WTC11 (cell line): ENCODE measurements around the gene GH2. TPM values are rescaled to one million over a fixed set of nuclear protein-coding genes. Genes with fewer than 3 reads are reported as not detected.
"Not testable (repeated sequence)": the region's sequence is repeated elsewhere in the genome, so short reads cannot be mapped to it uniquely, and the experiment has no call there.

Experiments used
- ATAC-seq: fragments of 200-7000 bp; cut with Tn5 transposase; 2 replicates; pipeline ENCODE4 v1.10.0; 2021; ENCODE audit warnings: mild to moderate bottlenecking, moderate library complexity
- CTCF ChIA-PET: fragments of 300-600 bp; sonication (Branson Sonifier 250); formaldehyde crosslinking; loops from one replicate; lab custom pipeline; 2021; ENCODE audit warnings: antibody characterized with exemption; lab: Charles Lee
- POLR2A ChIA-PET: fragments of 350-600 bp; sonication (Branson Sonifier 250); formaldehyde crosslinking; loops from one replicate; lab custom pipeline; 2021; ENCODE audit warnings: antibody characterized with exemption; lab: Charles Lee
- DNase-seq: peaks from one replicate; pipeline ENCODE4 v3.0.0; 2021; ENCODE audit warnings: low spot score
- H3K27ac Mint-ChIP-seq: 2 replicates; pipeline ENCODE4 v1.8.0; 2021; ENCODE audit warnings: mixed read lengths
- H3K27me3 Mint-ChIP-seq: 2 replicates; pipeline ENCODE4 v1.8.0; 2021; ENCODE audit warnings: low read depth, mild to moderate bottlenecking, moderate library complexity, mixed read lengths
- H3K36me3 Mint-ChIP-seq: 2 replicates; pipeline ENCODE4 v1.8.0; 2021; ENCODE audit warnings: mixed read lengths
- H3K4me1 Mint-ChIP-seq: 2 replicates; pipeline ENCODE4 v1.8.0; 2022; ENCODE audit warnings: mixed read lengths
- H3K4me3 Mint-ChIP-seq: 2 replicates; pipeline ENCODE4 v1.8.0; 2021; ENCODE audit warnings: mild to moderate bottlenecking, moderate library complexity, mixed read lengths
- H3K9me3 Mint-ChIP-seq: 2 replicates; pipeline ENCODE4 v1.8.0; 2021; ENCODE audit warnings: mixed read lengths
- ATF6 ChIP-seq: sonication (generic); formaldehyde crosslinking; IDR thresholded peaks from 2 replicates; pipeline ENCODE4 v1.8.1; 2023; ENCODE audit warnings: mild to moderate bottlenecking, missing genetic modification reagents
- CREM ChIP-seq: sonication (generic); formaldehyde crosslinking; IDR thresholded peaks from 2 replicates; pipeline ENCODE4 v1.8.1; 2022; ENCODE audit warnings: mild to moderate bottlenecking, missing genetic modification reagents, moderate library complexity
- ETV6 ChIP-seq: sonication (generic); formaldehyde crosslinking; IDR thresholded peaks from 2 replicates; pipeline ENCODE4 v1.8.1; 2022; ENCODE audit warnings: mild to moderate bottlenecking, missing genetic modification reagents
- FOXK1 ChIP-seq: sonication (generic); formaldehyde crosslinking; IDR thresholded peaks from 2 replicates; pipeline ENCODE4 v1.8.0; 2022; ENCODE audit warnings: mild to moderate bottlenecking, moderate library complexity, missing genetic modification reagents
- GRHL2 ChIP-seq: fragments of 250-450 bp; sonication (Bioruptor Pico); IDR thresholded peaks from 2 replicates; pipeline ENCODE4 v1.8.0; 2022; ENCODE audit warnings: mild to moderate bottlenecking, moderate library complexity; ENCODE audit not compliant: insufficient replicate concordance, severe bottlenecking
- HMGA2 ChIP-seq: fragments of 250-450 bp; sonication (Bioruptor Pico); IDR thresholded peaks from 2 replicates; pipeline ENCODE4 v1.4.0; 2021; ENCODE audit warnings: mild to moderate bottlenecking, moderate library complexity
- IRF2 ChIP-seq: sonication (generic); formaldehyde crosslinking; IDR thresholded peaks from 2 replicates; pipeline ENCODE4 v1.8.0; 2022; ENCODE audit warnings: low read depth, missing genetic modification reagents, borderline replicate concordance
- MXD4 ChIP-seq: fragments of 250-450 bp; sonication (Bioruptor Pico); IDR thresholded peaks from 2 replicates; pipeline ENCODE4 v1.8.0; 2021; ENCODE audit warnings: mild to moderate bottlenecking, moderate library complexity, borderline replicate concordance
- NR1H2 ChIP-seq: sonication (generic); formaldehyde crosslinking; IDR thresholded peaks from 2 replicates; pipeline ENCODE4 v1.9.0; 2021; ENCODE audit warnings: mild to moderate bottlenecking, moderate library complexity, missing genetic modification reagents
- NR3C1 ChIP-seq: sonication (generic); formaldehyde crosslinking; conservative IDR thresholded peaks from 2 replicates; pipeline ENCODE4 v1.8.1; 2023; ENCODE audit warnings: low read depth, mild to moderate bottlenecking, missing genetic modification reagents
- RORB ChIP-seq: fragments of 250-450 bp; sonication (Bioruptor Pico); IDR thresholded peaks from 2 replicates; pipeline ENCODE4 v1.9.0; 2021; ENCODE audit warnings: mild to moderate bottlenecking
- SMAD4 ChIP-seq: sonication (generic); formaldehyde crosslinking; IDR thresholded peaks from 2 replicates; pipeline ENCODE4 v1.8.0; 2022; ENCODE audit warnings: mild to moderate bottlenecking, missing genetic modification reagents
- SOX15 ChIP-seq: fragments of 250-450 bp; sonication (Bioruptor Pico); IDR thresholded peaks from 2 replicates; pipeline ENCODE4 v1.9.0; 2021; ENCODE audit warnings: mild to moderate bottlenecking
- TEAD4 ChIP-seq: sonication (generic); formaldehyde crosslinking; IDR thresholded peaks from 2 replicates; pipeline ENCODE4 v1.8.0; 2022; ENCODE audit warnings: mild to moderate bottlenecking, missing genetic modification reagents
- ZBTB21 ChIP-seq: sonication (generic); formaldehyde crosslinking; IDR thresholded peaks from 2 replicates; pipeline ENCODE4 v1.8.1; 2023; ENCODE audit warnings: mild to moderate bottlenecking, missing genetic modification reagents, borderline replicate concordance
- ZBTB43 ChIP-seq: sonication (generic); formaldehyde crosslinking; IDR thresholded peaks from 2 replicates; pipeline ENCODE4 v1.8.1; 2023; ENCODE audit warnings: mild to moderate bottlenecking, missing genetic modification reagents
- ZNF232 ChIP-seq: sonication (generic); formaldehyde crosslinking; IDR thresholded peaks from 2 replicates; pipeline ENCODE4 v1.8.0; 2022; ENCODE audit warnings: mild to moderate bottlenecking, missing genetic modification reagents
- ZNF423 ChIP-seq: fragments of 250-450 bp; sonication (Bioruptor Pico); IDR thresholded peaks from 2 replicates; pipeline ENCODE4 v2.1.2; 2022; ENCODE audit warnings: mild to moderate bottlenecking, moderate library complexity
- total RNA-seq: library from RNA; stranded (reverse); gene quantifications from 3 replicates; pipeline ENCODE4 v1.2.3, GENCODE V29; 2021
- TF ChIP-seq, protein P1 (sequence below): sonication (generic); formaldehyde crosslinking; IDR thresholded peaks from 2 replicates; pipeline ENCODE4 v1.8.1; 2023; ENCODE audit warnings: mild to moderate bottlenecking, moderate library complexity, missing genetic modification reagents
- TF ChIP-seq, protein P2 (sequence below): sonication (generic); formaldehyde crosslinking; IDR thresholded peaks from 2 replicates; pipeline ENCODE4 v1.8.1; 2023; ENCODE audit warnings: mild to moderate bottlenecking, missing genetic modification reagents, borderline replicate concordance
- TF ChIP-seq, protein P3 (sequence below): sonication (generic); formaldehyde crosslinking; IDR thresholded peaks from 2 replicates; pipeline ENCODE4 v1.8.1; 2022; ENCODE audit warnings: mild to moderate bottlenecking, missing genetic modification reagents, moderate library complexity, borderline replicate concordance

GH2 gene
- total RNA-seq, 1 experiment from 2014 or later = 0.35 TPM

DNA sequence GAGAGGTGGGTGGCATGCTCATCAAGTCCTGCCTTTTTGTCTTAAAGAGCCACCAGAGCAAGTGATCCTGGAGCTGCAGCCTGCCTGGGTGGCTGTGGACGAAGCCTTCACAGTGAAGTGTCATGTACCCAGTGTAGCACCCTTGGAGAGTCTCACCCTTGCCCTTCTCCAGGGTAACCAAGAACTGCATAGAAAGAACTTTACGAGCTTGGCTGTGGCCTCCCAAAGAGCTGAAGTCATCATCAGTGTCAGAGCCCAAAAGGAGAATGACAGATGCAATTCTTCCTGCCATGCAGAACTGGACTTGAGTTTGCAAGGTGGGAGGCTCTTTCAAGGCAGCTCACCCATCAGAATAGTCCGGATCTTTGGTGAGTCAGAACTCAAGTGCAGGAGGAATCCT lies 22.5 kb downstream of the GH2 start:
- H3K27me3 Mint-ChIP-seq = peaks cover 52% of the 10 kb centered on the region
- ChIA-PET POLR2A (no interaction called here), CTCF (interaction anchor here (1.1 to 3.8 kb wide), 7 partner anchors 10 to 167 kb away, joined by 3 to 33 read pairs (median 9); partner anchors contain the start of genes CSHL1 and GH2)
- no peak overlapping the region for H3K27ac Mint-ChIP-seq
- H3K4me3 Mint-ChIP-seq = no peak overlapping the region
- ATAC-seq = no peak
- no peaks in the 10 kb centered on the region for H3K9me3 Mint-ChIP-seq
- TF ChIP-seq MXD4 (no peak), SMAD4 (no peak), ZBTB43 (no peak), ATF6 (CRISPR knock-in tag) (no peak), ETV6 (CRISPR knock-in tag) (no peak), IRF2 (no peak), NR1H2 (CRISPR knock-in tag) (no peak), RORB (CRISPR knock-in tag) (no peak), FOXK1 (CRISPR knock-in tag) (no peak), CREM (CRISPR knock-in tag) (no peak), ZBTB21 (CRISPR knock-in tag) (no peak)
- TF ChIP-seq, protein P1, sequence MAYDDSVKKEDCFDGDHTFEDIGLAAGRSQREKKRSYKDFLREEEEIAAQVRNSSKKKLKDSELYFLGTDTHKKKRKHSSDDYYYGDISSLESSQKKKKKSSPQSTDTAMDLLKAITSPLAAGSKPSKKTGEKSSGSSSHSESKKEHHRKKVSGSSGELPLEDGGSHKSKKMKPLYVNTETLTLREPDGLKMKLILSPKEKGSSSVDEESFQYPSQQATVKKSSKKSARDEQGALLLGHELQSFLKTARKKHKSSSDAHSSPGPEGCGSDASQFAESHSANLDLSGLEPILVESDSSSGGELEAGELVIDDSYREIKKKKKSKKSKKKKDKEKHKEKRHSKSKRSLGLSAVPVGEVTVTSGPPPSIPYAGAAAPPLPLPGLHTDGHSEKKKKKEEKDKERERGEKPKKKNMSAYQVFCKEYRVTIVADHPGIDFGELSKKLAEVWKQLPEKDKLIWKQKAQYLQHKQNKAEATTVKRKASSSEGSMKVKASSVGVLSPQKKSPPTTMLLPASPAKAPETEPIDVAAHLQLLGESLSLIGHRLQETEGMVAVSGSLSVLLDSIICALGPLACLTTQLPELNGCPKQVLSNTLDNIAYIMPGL (CRISPR knock-in tag) = no peak
- no peaks in the 10 kb centered on the region for H3K36me3 Mint-ChIP-seq
- no peaks in the 10 kb centered on the region for H3K4me1 Mint-ChIP-seq
- no peak for DNase-seq

DNA sequence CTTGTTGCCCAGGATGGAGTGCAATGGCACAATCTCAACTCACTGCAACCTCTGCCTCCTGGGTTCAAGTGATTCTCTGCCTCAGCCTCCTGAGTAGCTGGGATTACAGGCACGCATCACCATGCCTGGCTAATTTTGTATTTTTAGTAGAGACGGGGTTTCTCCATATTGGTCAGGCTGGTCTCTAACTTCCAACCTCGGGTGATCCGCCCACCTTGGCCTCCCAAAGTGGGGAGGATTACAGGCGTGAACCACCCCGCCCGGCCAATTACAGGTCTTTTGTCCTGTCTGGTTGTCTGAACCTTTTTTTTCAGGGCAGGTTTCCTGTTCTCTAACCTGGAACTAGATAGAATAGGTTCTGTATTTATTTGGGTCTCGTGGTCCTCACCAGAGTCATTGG lies 25.3 kb downstream of the GH2 start:
- CTCF ChIA-PET = interaction anchor here (0.6 to 1.6 kb wide), 5 partner anchors 13 to 175 kb away, joined by 3 to 6 read pairs (median 3); partner anchors contain the start of gene GH2
- ATAC-seq, H3K9me3 Mint-ChIP-seq, DNase-seq, H3K4me3 Mint-ChIP-seq, H3K36me3 Mint-ChIP-seq, H3K4me1 Mint-ChIP-seq, POLR2A ChIA-PET, H3K27ac Mint-ChIP-seq: not testable (repeated sequence)
- peaks cover 67% of the 10 kb centered on the region for H3K27me3 Mint-ChIP-seq

DNA sequence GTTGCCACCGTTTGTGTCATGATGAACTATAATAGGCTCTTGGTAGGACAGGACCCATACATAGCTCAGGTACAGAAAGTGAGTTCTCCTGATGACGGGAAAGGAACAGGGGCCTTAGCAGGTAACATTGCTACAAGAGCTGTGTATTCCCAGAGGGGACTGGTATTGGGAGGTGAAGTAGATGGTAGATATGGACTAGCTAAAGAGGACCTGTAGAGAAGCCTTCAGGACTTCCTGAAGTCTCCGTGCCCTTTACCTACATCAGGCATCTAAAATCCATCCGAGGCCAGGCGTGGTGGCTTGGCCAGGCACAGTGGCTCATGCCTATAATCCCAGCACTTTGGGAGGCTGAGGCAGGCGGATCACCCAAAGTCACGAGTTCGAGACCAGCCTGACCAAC lies 26.6 kb downstream of the GH2 start:
- ChIA-PET POLR2A (no interaction called here), CTCF (interaction anchor here (1.6 kb wide), 1 partner anchor 26 kb away, joined by 6 read pairs; the partner anchor contains the start of gene GH2)
- no peaks in the 10 kb centered on the region for H3K36me3 Mint-ChIP-seq
- ATAC-seq = no peak
- no peak for DNase-seq
- H3K9me3 Mint-ChIP-seq = no peaks in the 10 kb centered on the region
- no peaks in the 10 kb centered on the region for H3K4me1 Mint-ChIP-seq
- TF ChIP-seq, protein P2, sequence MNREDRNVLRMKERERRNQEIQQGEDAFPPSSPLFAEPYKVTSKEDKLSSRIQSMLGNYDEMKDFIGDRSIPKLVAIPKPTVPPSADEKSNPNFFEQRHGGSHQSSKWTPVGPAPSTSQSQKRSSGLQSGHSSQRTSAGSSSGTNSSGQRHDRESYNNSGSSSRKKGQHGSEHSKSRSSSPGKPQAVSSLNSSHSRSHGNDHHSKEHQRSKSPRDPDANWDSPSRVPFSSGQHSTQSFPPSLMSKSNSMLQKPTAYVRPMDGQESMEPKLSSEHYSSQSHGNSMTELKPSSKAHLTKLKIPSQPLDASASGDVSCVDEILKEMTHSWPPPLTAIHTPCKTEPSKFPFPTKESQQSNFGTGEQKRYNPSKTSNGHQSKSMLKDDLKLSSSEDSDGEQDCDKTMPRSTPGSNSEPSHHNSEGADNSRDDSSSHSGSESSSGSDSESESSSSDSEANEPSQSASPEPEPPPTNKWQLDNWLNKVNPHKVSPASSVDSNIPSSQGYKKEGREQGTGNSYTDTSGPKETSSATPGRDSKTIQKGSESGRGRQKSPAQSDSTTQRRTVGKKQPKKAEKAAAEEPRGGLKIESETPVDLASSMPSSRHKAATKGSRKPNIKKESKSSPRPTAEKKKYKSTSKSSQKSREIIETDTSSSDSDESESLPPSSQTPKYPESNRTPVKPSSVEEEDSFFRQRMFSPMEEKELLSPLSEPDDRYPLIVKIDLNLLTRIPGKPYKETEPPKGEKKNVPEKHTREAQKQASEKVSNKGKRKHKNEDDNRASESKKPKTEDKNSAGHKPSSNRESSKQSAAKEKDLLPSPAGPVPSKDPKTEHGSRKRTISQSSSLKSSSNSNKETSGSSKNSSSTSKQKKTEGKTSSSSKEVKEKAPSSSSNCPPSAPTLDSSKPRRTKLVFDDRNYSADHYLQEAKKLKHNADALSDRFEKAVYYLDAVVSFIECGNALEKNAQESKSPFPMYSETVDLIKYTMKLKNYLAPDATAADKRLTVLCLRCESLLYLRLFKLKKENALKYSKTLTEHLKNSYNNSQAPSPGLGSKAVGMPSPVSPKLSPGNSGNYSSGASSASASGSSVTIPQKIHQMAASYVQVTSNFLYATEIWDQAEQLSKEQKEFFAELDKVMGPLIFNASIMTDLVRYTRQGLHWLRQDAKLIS (CRISPR knock-in tag) = no peak
- no peak for TF ChIP-seq ZNF232 (CRISPR knock-in tag)
- no peak for TF ChIP-seq GRHL2 (CRISPR knock-in tag)
- no peak for TF ChIP-seq TEAD4
- TF ChIP-seq, protein P3, sequence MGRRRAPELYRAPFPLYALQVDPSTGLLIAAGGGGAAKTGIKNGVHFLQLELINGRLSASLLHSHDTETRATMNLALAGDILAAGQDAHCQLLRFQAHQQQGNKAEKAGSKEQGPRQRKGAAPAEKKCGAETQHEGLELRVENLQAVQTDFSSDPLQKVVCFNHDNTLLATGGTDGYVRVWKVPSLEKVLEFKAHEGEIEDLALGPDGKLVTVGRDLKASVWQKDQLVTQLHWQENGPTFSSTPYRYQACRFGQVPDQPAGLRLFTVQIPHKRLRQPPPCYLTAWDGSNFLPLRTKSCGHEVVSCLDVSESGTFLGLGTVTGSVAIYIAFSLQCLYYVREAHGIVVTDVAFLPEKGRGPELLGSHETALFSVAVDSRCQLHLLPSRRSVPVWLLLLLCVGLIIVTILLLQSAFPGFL (CRISPR knock-in tag) = no peak
- TF ChIP-seq ZNF423 (CRISPR knock-in tag) = no peak
- no peak for TF ChIP-seq SOX15 (CRISPR knock-in tag)
- no peak for TF ChIP-seq HMGA2 (CRISPR knock-in tag)
- no peak for TF ChIP-seq NR3C1
- TF ChIP-seq RORB (CRISPR knock-in tag) = no peak
- no peak overlapping the region for H3K27ac Mint-ChIP-seq
- H3K4me3 Mint-ChIP-seq = no peak overlapping the region
- peaks cover 73% of the 10 kb centered on the region for H3K27me3 Mint-ChIP-seq
